HepG2 (cell line): ENCODE results near the gene CFL1. TPM values are rescaled to one million over a fixed set of nuclear protein-coding genes. Genes with fewer than 3 reads are reported as not detected.

ENCODE experiments used
- CSRNP1 ChIP-seq: sonication (generic); formaldehyde crosslinking; IDR thresholded peaks from 2 replicates; pipeline ENCODE4 v1.8.1; 2023; ENCODE audit warnings: mild to moderate bottlenecking, missing genetic modification reagents
- HNF1B ChIP-seq: sonication (generic); formaldehyde crosslinking; IDR thresholded peaks from 2 replicates; pipeline ENCODE4 v1.5.1; 2020; ENCODE audit warnings: mild to moderate bottlenecking, moderate library complexity, missing genetic modification reagents
- NR2F1 ChIP-seq, 2 experiments: fragments of 450-650 bp in 1 of 2; formaldehyde crosslinking in 1 of 2; IDR thresholded peaks; 2 replicates each; pipeline versions ENCODE4 v1.5.0 to v1.6.1; 2016 to 2020; ENCODE audit warnings: mild to moderate bottlenecking in 1 of 2, missing compliant biosample characterization in 1 of 2, missing genetic modification reagents in 1 of 2, moderate library complexity in 1 of 2
- NR2F2 ChIP-seq: IDR thresholded peaks from 2 replicates; pipeline ENCODE4 v1.6.1; 2012; ENCODE audit warnings: low read depth, inconsistent platforms, borderline replicate concordance
- NRL ChIP-seq: sonication (generic); formaldehyde crosslinking; IDR thresholded peaks from 2 replicates; pipeline ENCODE4 v1.5.0; 2020; ENCODE audit warnings: missing genetic modification reagents, mild to moderate bottlenecking, moderate library complexity, borderline replicate concordance
- PRDM15 ChIP-seq: sonication (generic); formaldehyde crosslinking; IDR thresholded peaks from 2 replicates; pipeline ENCODE4 v1.4.0; 2020; ENCODE audit warnings: missing genetic modification reagents
- ZBTB40 ChIP-seq, 2 experiments: fragments of 450-650 bp in 1 of 2; sonication (generic) in 1 of 2; formaldehyde crosslinking in 1 of 2; IDR thresholded peaks; 2 replicates each; pipeline versions ENCODE4 v1.6.1 to v1.8.0; 2016 to 2022; ENCODE audit warnings: antibody characterized with exemption in 1 of 2, mild to moderate bottlenecking in 1 of 2, missing genetic modification reagents in 1 of 2
- polyA plus RNA-seq, 8 experiments: library from polyadenylated mRNA; depleted of rRNA in 3 of 8; stranded (reverse) in 7 of 8; unstranded in 1 of 8; fragments of >200 nt; fragmentation: Illumina TruSeq in 4 of 8; extraction: Trizol in 4 of 8; gene quantifications; 2 replicates each; pipeline versions ENCODE4 v1.2.1 to v1.2.3, GENCODE V29; 2011 to 2016; ENCODE audit warnings: low read depth in 4 of 8, missing spikeins in 1 of 8, mixed read lengths in 1 of 8; ENCODE audit not compliant: insufficient read depth in 1 of 8
- total RNA-seq, 5 experiments: library from RNA; depleted of rRNA; stranded (reverse); fragments of >200 nt; fragmentation: Illumina TruSeq; extraction: Trizol; gene quantifications; 2 replicates each; pipeline ENCODE4 v1.2.3, GENCODE V29; 2016; ENCODE audit warnings: low read depth in 1 of 5

Gene CFL1
- total and polyA plus RNA-seq, 2 of the 13 experiments (the other 11 are each of a cell fraction or from before 2014, with no cell fraction given): 379 to 383 TPM

- TF ChIP-seq PRDM15 (CRISPR knock-in tag) (no peak), CSRNP1 (CRISPR knock-in tag) (0 out of 2 replicates have a peak, but pooled peaks have one; percentile 52), ZBTB40 (IDR thresholded peaks at IDR 0.05) (no peak), ZBTB40 (CRISPR knock-in tag; IDR thresholded peaks at IDR 0.05) (0 out of 2 replicates have a peak, but pooled peaks have one; percentile 2), NR2F2 (peak; percentile 34; the same call in 1 of the 2 replicates), HNF1B (0 out of 2 replicates have a peak, but pooled peaks have one; percentile 10), NR2F1 (CRISPR knock-in tag; IDR thresholded peaks at IDR 0.05) (peak in 1 of 2 experiments; percentile 58; a peak in 1 of 4 replicates), NRL (CRISPR knock-in tag) (no peak)
Observed at GRCh38 chr11:65850217-65851082, 7.5 kb downstream of the CFL1 start (continued).
